ENCODE data around the gene ANKRD39.
A peak's percentile ranks its signal among the peaks of the same experiment; 100 is the strongest.

Gene ANKRD39

DNA sequence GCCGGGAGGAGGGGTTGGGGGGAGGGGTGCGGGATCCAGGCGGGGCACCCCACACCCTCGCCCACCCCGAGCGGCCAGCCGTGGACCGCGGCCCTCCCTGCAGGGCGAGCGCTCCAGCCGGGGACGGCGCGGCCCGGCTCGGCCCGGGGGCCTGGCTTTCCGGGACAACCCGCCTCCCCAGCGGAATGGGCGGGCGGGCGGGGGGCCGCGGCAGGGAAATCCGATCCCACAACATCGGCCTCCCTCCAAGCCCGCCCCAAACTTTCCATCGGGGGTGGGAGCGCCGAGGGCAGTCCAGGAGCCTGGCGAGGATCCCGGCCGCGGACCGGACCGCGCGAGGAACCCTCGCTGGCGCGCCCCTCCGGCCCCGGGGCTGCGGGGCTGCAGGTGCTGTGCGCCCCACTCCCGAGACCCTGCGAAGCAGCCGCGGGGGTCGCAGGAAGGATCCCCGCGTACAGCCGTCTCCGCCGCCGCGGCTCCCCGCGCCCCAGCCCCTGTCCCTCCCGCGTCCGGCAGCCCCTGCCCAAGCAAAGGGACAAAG is 11.5 kb upstream of the ANKRD39 start:
- ChIA-PET POLR2A (interaction anchor here (0.9 to 2.1 kb wide), 3 partner anchors 11 to 107 kb away, joined by 3 to 22 read pairs (median 5); partner anchors contain the start of genes ANKRD39 and CNNM3), CTCF (interaction anchor here (1.0 to 4.3 kb wide), 12 partner anchors 9 to 92 kb away, joined by 3 to 50 read pairs (median 4); partner anchors contain the start of genes ANKRD39 and CNNM3)
- TF ChIP-seq, protein P1, sequence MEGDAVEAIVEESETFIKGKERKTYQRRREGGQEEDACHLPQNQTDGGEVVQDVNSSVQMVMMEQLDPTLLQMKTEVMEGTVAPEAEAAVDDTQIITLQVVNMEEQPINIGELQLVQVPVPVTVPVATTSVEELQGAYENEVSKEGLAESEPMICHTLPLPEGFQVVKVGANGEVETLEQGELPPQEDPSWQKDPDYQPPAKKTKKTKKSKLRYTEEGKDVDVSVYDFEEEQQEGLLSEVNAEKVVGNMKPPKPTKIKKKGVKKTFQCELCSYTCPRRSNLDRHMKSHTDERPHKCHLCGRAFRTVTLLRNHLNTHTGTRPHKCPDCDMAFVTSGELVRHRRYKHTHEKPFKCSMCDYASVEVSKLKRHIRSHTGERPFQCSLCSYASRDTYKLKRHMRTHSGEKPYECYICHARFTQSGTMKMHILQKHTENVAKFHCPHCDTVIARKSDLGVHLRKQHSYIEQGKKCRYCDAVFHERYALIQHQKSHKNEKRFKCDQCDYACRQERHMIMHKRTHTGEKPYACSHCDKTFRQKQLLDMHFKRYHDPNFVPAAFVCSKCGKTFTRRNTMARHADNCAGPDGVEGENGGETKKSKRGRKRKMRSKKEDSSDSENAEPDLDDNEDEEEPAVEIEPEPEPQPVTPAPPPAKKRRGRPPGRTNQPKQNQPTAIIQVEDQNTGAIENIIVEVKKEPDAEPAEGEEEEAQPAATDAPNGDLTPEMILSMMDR (IDR thresholded peaks at IDR 0.05; ENCODE audit: insufficient read depth, low read length, missing control alignments) = no peak
- DNase-seq (ENCODE audit: low read depth, low spot score) = no peak
- H3K4me3 ChIP-seq (ENCODE audit: low read depth, low read length) = peak overlapping the region; percentile 87

DNA sequence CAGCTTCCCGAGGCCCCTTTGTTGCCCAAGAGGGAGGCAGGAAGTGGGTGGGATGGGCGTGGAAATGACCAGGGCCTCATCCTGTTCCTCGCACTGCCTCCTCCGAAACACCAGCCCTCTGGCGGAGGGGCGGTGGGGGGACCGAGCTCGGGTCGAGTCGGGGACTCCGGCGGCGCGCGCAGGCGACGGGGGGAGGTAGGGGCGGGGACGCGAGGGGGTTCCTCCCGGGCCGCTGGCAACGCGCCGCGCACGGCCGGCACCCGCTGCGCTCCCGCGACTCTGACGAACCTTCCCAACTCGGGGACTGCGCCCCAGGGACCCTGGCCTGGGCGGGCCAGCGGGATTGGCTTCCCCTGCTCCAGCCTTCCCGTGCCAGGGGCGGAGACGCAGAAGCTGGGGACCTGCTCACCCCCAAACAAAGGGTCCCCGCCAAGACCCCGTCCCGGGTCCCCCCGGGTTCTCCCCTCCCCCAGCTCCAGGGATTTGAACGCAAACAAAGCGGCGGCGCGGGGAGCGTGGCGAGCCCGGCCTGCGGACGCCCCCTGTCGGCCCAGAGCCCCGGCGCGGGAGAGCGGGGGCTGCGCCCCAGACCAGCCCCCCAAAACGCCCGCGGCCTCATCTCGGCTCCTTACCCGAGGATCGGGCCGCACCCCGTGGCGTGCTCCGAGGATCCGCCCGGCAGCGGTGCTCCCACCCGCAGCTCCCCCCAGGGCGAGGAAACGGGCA is 10.9 kb upstream of the ANKRD39 start:
- H3K4me3 ChIP-seq (ENCODE audit: low read depth, low read length) = peak overlapping the region; percentile 87
- peak; percentile 51 for DNase-seq (ENCODE audit: low read depth, low spot score)
- CTCF ChIA-PET = interaction anchor here (0.7 to 4.3 kb wide), 22 partner anchors 9 to 244 kb away, joined by 3 to 50 read pairs (median 4); partner anchors contain the start of genes ANKRD36, ANKRD39, CNNM3 and CNNM4
- POLR2A ChIA-PET = interaction anchor here (0.8 to 2.1 kb wide), 4 partner anchors 8 to 107 kb away, joined by 3 to 22 read pairs (median 4); partner anchors contain the start of genes ANKRD39 and CNNM3
- TF ChIP-seq, protein P1 (IDR thresholded peaks at IDR 0.05; ENCODE audit: insufficient read depth, low read length, missing control alignments) = peak; percentile 58

DNA sequence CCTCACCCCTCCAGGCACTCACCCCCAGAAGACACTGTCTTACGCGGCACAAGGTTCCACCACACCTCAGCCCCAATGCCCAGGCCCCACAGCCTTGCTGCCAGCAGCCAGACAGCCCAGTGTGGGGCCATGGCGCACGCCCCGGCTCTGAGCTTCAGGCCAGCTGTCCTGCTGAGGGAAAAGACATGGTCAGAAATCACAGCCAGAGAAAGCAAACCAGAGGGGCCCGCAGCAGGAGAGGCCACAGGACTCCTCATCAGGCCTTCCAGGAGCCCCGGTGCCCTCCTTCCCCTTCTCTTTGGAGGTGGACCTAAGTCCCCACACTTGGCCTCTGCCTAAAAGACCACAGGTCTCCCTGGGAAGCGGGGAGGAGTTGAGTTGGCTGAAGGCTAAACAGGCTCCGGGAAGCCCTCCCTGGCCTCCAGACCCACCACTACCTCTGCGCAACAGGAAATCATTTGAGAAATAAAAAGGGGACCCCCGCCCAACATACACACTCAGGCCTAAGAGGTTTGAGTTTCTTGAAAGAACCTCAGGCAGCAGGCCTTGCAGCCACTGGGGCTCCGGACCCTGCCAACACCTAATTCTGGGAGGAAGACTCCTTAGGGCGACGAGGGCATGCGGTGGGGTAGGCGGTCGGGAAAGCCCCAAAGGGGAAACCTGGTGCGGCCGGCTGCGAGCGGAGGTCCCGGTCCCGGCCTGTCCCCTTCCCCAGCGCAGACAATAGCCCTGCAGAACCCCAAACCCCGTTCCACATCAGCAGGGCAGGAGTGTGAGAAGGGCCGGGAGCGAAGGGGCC is 10.1 kb upstream of the ANKRD39 start:
- TF ChIP-seq, protein P1 (IDR thresholded peaks at IDR 0.05; ENCODE audit: insufficient read depth, low read length, missing control alignments) = no peak
- CTCF ChIA-PET = interaction anchor here (0.7 to 4.3 kb wide), 22 partner anchors 10 to 244 kb away, joined by 3 to 50 read pairs (median 4); partner anchors contain the start of genes ANKRD36, ANKRD39, CNNM3 and CNNM4
- peak overlapping the region; percentile 87 for H3K4me3 ChIP-seq (ENCODE audit: low read depth, low read length)
- no peak for DNase-seq (ENCODE audit: low read depth, low spot score)
- POLR2A ChIA-PET = interaction anchor here (0.8 to 2.1 kb wide), 4 partner anchors 8 to 106 kb away, joined by 3 to 22 read pairs (median 4); partner anchors contain the start of genes ANKRD39 and CNNM3

DNA sequence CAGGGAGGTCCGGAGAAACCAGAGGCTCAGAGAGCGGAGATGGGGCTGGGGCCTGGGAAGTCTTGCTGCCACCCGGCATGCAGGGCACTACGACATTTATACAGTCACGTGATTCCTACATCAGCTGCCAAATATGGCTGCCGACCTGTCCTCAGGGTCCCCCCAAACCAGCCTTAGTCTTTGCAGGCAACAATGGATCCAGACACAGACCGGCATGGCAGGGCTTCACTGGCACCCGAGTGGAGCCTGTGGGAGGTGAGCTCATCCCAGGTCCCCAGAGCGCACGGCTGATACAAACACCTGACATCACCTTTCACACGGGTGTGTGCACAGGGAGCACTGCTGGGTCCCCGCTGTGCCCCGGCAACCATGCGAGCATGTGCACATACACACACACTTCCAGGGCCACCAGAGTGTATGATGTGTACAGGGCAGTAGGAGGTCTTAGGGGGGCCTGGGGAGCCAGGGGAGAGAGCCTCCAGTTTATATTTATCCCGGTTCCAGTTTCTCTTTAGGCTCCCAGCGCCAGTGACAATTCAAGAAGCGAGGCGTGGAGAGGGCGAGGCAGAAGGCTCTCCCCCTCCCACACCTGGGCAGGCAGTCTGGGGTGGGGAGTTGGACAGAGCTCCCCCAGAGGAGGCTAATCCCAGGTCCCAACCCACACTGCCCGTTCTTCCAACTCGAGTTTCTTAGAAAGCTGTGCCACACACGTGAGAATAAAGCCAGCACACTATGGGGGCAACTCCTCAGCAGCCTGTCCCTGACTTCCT is 9.4 kb upstream of the ANKRD39 start:
- TF ChIP-seq, protein P1 (IDR thresholded peaks at IDR 0.05; ENCODE audit: insufficient read depth, low read length, missing control alignments) = no peak
- ChIA-PET POLR2A (interaction anchor here (2.1 kb wide), 1 partner anchor 9 kb away, joined by 22 read pairs; the partner anchor contains the start of gene ANKRD39), CTCF (interaction anchor here (0.6 to 4.3 kb wide), 3 partner anchors 9 to 1083 kb away, joined by 3 to 50 read pairs (median 8); partner anchors contain the start of gene ANKRD39)
- peak overlapping the region; percentile 87 for H3K4me3 ChIP-seq (ENCODE audit: low read depth, low read length)
- DNase-seq (ENCODE audit: low read depth, low spot score) = no peak

DNA sequence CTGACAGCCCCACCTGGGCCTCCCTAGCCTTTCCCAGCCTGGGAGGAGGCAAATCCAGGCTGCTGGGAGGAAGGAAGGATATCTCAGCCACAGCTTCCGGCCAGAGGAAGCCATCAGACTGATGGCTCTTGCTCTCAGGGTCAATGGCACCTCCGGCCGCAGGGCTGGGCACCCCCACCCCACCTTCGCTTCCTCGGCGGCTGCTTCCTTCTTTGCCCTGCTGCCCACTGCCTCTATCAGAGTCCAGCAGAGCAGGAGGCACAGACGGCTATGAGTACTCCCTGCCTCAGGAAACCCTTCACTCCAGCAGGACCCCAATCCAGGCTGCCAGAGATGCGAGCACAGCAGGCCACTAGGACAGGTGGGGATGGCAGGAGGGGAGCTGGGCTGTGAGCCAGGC is 8.8 kb upstream of the ANKRD39 start:
- TF ChIP-seq, protein P1 (IDR thresholded peaks at IDR 0.05; ENCODE audit: insufficient read depth, low read length, missing control alignments) = no peak
- peak overlapping the region; percentile 87 for H3K4me3 ChIP-seq (ENCODE audit: low read depth, low read length)
- ChIA-PET CTCF (interaction anchor here (2.2 to 4.3 kb wide), 2 partner anchors 9 to 84 kb away, joined by 8 to 50 read pairs; partner anchors contain the start of gene ANKRD39), POLR2A (no interaction called here)
- DNase-seq (ENCODE audit: low read depth, low spot score) = no peak
